Stomach (tissue), 9 donors: ENCODE measurements around the gene FAM168B. TPM values are rescaled to one million over a fixed set of nuclear protein-coding genes. Genes with fewer than 3 reads are reported as not detected.

Experiments used
- DNase-seq, 2 donors: peaks; one replicate each; pipeline versions ENCODE4 v3.0.0 to v3.0.0-alpha.2; 2013 to 2019
- H3K27ac ChIP-seq, 5 donors: fragments of 200-600 bp in 4 of 5; sonication (generic) in 4 of 5; one replicate each; pipeline ENCODE4 v1.5.1; 2013 to 2019; ENCODE audit warnings: mild to moderate bottlenecking in 1 of 5, moderate library complexity in 1 of 5
- H3K27me3 ChIP-seq, 3 donors: fragments of 200-600 bp; sonication (generic); one replicate each; pipeline ENCODE4 v1.5.1; 2017 to 2019; ENCODE audit warnings: mixed run types in 1 of 3
- H3K36me3 ChIP-seq, 4 donors: fragments of 200-600 bp; sonication (generic); 1 replicate in 3 of 4; 2 replicates in 1 of 4; pipeline ENCODE4 v1.5.1; 2016 to 2019
- H3K4me1 ChIP-seq, 4 donors: fragments of 200-600 bp; sonication (generic); one replicate each; pipeline ENCODE4 v1.5.1; 2016 to 2019
- H3K4me3 ChIP-seq, 4 donors: fragments of 200-600 bp; sonication (generic) in 3 of 4; one replicate each; pipeline ENCODE4 v1.5.1; 2016 to 2019; ENCODE audit warnings: mild to moderate bottlenecking in 1 of 4
- H3K9me3 ChIP-seq, 4 donors: fragments of 200-600 bp; sonication (generic); one replicate each; pipeline ENCODE4 v1.5.1; 2016 to 2019
- EP300 ChIP-seq: sonication (generic); formaldehyde crosslinking; IDR thresholded peaks from one replicate; pipeline ENCODE4 v1.6.1; 2017; ENCODE audit warnings: antibody characterized with exemption
- POLR2A ChIP-seq, 4 donors: fragments of 450-650 bp; IDR thresholded peaks; one replicate each; pipeline ENCODE4 v1.6.1; 2016; ENCODE audit warnings: antibody characterized with exemption in 4 of 4, control low read depth in 2 of 4, mild to moderate bottlenecking in 1 of 4, moderate library complexity in 1 of 4
- POLR2AphosphoS5 ChIP-seq, 3 donors: sonication (generic); formaldehyde crosslinking; IDR thresholded peaks; one replicate each; pipeline ENCODE4 v1.6.1; 2016; ENCODE audit warnings: antibody characterized with exemption in 3 of 3
- WGBS, 5 donors: extraction: QIAGEN DNeasy Blood & Tissue Kit in 3 of 5; methylation state at CpG; one replicate each; pipeline versions ENCODE4 v1.1.5 to v1.1.7; 2013 to 2018; 5-methylcytosine and 5-hydroxymethylcytosine counted together
- intact Hi-C: fragments of 100-400 bp; cut with DNase I; formaldehyde crosslinking; loops from one replicate; pipeline ENCODE4 v1.15.1; 2023; ENCODE audit warnings: low total_unique reads
- polyA plus RNA-seq, 3 donors: library from polyadenylated mRNA; stranded (reverse); fragments of 200-250 nt; gene quantifications; one replicate each; pipeline ENCODE4 v1.2.3, GENCODE V29; 2013
- total RNA-seq, 5 donors: library from RNA; depleted of rRNA; stranded (reverse); fragments of >200 nt; gene quantifications; one replicate each; pipeline versions ENCODE4 v1.1.0 to v1.2.3, GENCODE V29; 2014 to 2016
- TF ChIP-seq, protein P1 (sequence below), 7 experiments: fragments of 450-650 bp in 4 of 7; fragments of 200-600 bp in 3 of 7; sonication (generic) in 3 of 7; IDR thresholded peaks; one replicate each; pipeline ENCODE4 v1.5.1; 2016 to 2019; ENCODE audit warnings: antibody characterized with exemption in 7 of 7, control low read depth in 2 of 7, mild to moderate bottlenecking in 1 of 7
- donor health status: healthy with polysubstance abuse.
- donor health status: Bipolar disorder and iron deficiency.
- donor health status: healthy.

Gene FAM168B
- total and polyA plus RNA-seq, 8 donors: 8.2 to 103 (median 42.7) TPM

DNA sequence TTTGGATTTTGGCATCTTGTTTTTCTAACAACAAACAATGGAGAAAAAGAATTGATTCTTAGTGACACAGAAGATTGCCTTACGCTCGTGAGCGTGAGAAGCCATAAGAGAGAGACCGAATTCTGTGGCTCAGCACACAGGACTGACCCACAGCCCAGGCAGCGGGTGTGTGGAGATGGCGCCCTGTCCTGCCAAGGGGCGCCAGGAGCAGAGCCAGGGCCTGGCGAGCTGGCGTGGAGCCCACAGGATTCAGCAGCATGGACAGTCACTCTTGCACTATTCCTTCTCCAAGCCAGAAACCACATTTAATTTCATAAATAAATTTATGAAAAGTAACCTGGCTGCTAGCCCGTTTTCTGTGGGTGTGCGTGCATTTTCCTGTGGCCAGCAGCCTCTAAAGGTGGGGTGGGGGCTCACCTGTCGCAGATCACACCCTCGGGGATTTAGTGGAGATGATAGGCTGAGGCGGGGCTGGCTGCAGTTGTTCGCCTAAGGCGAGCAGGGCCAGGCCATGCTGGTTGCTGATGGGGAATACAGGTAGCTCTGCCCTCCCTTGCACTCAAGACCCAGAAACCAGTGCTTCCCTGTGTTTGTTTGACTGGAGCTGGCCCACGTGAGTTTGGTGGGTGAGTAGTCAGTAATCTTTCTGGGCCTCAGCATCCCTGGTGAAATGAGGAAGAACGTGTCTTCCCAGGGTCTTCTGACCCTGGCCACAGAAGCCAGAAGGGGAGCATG is 46.2 kb downstream of the FAM168B start:
- 84 to 92% (median 92%) methylated on average over 17 to 18 of the region's 18 CpGs for WGBS, 5 donors
- no peak for TF ChIP-seq POLR2A (IDR thresholded peaks at IDR 0.05)
- no peak for TF ChIP-seq EP300
- DNase-seq: peak in 1 of 2 donors; percentile 15
- Histone ChIP-seq H3K27me3 (no peaks in the 10 kb centered on the region), H3K9me3 (no peaks in the 10 kb centered on the region), H3K4me3 (no peak overlapping the region), H3K4me1 (no peaks in the 10 kb centered on the region), H3K36me3 (peaks cover 43 to 75% (median 65%) of the 10 kb centered on the region in 4 donors), H3K27ac (no peak overlapping the region)
- intact Hi-C loops: no loop called here

DNA sequence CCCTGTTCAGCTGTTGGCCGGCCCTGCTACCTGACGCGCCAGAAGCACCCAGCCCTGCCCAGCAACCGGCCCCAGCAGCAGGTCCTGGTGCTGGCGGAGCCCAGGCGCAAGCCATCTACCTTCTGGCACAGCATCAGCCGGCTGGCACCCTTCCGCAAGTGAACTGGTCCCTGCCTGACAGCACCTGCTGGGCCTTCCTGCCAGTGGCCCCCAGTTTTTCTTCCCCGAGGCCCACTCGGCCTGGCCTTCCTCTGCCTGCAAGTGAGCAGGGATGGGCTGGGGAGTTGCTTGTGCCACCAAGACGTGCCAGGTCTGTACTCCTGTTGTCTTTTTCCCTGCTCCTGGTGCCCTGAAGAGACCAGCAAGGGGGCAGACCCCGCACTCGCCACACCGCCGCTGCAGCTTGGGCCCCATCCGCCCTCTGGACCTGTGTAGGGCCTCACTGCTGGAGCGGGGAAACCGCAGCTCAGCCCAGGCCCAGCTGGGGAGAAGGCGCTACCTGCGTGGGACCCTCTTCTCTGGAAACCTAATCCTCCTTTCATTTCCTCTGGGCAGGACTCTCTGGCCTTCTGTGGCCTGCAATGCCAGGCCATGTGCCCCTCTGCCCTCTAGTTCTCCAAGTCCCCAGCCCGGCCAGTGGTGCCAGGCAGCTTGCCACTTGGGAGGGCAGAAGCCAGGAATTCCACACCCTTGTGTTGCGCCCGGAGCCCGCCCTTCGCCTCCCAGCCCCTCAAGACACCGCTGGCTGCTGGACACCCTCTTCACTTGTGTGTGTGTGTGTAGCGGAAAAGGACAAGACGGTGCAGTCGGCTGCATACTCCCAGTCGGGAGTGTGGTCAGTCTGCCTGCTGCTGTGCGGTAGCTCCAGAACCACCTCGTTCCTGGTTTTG is 47.0 kb downstream of the FAM168B start:
- TF ChIP-seq POLR2A (IDR thresholded peaks at IDR 0.05) (no peak), POLR2AphosphoS5 (IDR thresholded peaks at IDR 0.05) (no peak), EP300 (no peak)
- TF ChIP-seq, protein P1, sequence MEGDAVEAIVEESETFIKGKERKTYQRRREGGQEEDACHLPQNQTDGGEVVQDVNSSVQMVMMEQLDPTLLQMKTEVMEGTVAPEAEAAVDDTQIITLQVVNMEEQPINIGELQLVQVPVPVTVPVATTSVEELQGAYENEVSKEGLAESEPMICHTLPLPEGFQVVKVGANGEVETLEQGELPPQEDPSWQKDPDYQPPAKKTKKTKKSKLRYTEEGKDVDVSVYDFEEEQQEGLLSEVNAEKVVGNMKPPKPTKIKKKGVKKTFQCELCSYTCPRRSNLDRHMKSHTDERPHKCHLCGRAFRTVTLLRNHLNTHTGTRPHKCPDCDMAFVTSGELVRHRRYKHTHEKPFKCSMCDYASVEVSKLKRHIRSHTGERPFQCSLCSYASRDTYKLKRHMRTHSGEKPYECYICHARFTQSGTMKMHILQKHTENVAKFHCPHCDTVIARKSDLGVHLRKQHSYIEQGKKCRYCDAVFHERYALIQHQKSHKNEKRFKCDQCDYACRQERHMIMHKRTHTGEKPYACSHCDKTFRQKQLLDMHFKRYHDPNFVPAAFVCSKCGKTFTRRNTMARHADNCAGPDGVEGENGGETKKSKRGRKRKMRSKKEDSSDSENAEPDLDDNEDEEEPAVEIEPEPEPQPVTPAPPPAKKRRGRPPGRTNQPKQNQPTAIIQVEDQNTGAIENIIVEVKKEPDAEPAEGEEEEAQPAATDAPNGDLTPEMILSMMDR (IDR thresholded peaks at IDR 0.05): no peak
- DNase-seq: peak in 1 of 2 donors; percentile 13
- Histone ChIP-seq H3K4me3 (no peak overlapping the region), H3K4me1 (peaks cover 0 to 2% (median under 1%) of the 10 kb centered on the region in 4 donors), H3K9me3 (no peaks in the 10 kb centered on the region), H3K36me3 (peaks cover 36 to 69% (median 57%) of the 10 kb centered on the region in 4 donors), H3K27ac (no peak overlapping the region), H3K27me3 (peaks cover 0 to 2% (median 0%) of the 10 kb centered on the region in 3 donors)
- 87 to 90% (median 89%) methylated on average over 21 to 32 of the region's 32 CpGs for WGBS, 5 donors
- intact Hi-C loops: no loop called here

DNA sequence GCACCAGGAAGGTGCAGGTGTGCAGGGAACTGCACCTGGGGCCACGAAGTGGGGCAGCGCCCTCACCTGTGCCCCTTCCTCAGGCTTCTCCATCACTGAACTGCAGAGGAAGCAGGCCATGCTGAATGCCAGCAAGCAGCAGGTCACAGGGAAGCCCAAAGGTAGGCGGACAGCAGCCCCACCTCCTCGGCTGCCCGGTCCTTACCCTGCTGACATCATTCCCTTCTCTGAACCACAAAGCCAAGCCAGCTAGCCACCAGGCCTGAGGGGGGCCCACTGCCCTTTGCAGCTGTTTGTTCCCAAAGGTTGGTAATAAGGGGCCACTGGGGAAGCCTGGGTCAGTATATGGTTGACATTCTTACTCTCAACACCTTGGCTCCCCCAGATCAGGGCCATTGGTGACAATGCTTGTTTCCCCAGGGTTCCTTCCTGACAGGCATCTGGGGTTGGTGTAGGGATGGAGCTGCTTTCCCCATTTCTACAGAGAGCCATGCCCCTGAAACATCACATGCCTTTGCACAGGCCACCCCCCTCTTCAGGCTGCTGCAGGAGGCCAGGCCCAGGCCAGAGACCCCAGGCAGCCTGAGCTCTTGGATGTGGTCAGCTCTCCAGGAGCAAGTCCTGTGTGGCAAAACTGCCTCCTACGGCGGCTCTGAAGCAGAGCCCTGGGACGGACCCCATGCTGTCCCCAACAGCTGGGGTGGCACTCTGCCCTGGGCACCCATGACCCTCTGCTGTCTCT is 47.8 kb downstream of the FAM168B start:
- Histone ChIP-seq H3K36me3 (peaks cover 29 to 62% (median 49%) of the 10 kb centered on the region in 4 donors), H3K27ac (no peak overlapping the region), H3K27me3 (peaks cover 0 to 11% (median 0%) of the 10 kb centered on the region in 3 donors), H3K4me3 (no peak overlapping the region), H3K9me3 (no peaks in the 10 kb centered on the region), H3K4me1 (peaks cover 0 to 9% (median 5%) of the 10 kb centered on the region in 4 donors)
- intact Hi-C loops: no loop called here
- DNase-seq: no peak
- TF ChIP-seq, protein P1 (IDR thresholded peaks at IDR 0.05): no peak
- TF ChIP-seq POLR2A (IDR thresholded peaks at IDR 0.05) (no peak), POLR2AphosphoS5 (IDR thresholded peaks at IDR 0.05) (no peak), EP300 (no peak)
- WGBS, 5 donors: 86 to 93% (median 89%) methylated on average over 6 to 8 of the region's 8 CpGs

DNA sequence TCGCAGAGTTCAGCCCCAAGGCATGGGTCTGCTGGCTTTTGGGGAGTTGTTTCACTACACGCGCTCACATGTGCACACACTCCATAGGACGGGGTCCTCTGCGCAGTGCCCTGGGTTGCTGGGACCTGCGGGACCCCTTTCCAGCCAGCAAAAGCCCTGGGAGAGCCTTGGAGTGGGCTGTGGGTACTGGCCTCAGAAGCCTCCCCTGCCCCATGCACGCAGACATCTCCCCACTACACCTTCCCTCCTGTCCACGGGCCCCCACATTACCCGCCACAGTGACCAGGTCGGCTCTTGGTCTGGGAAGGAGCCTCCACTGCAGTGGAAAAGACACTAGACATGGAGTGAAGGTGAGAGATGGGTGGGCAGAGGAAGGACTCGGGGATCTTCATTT is 48.5 kb downstream of the FAM168B start:
- DNase-seq: no peak
- intact Hi-C loops: no loop called here
- Histone ChIP-seq H3K9me3 (no peaks in the 10 kb centered on the region), H3K27ac (no peak overlapping the region), H3K4me1 (peaks cover 6 to 16% (median 12%) of the 10 kb centered on the region in 4 donors), H3K36me3 (peaks cover 26 to 55% (median 42%) of the 10 kb centered on the region in 4 donors), H3K27me3 (peaks cover 0 to 18% (median 0%) of the 10 kb centered on the region in 3 donors), H3K4me3 (no peak overlapping the region)
- TF ChIP-seq POLR2AphosphoS5 (IDR thresholded peaks at IDR 0.05) (no peak), POLR2A (IDR thresholded peaks at IDR 0.05) (no peak), EP300 (no peak)
- TF ChIP-seq, protein P1 (IDR thresholded peaks at IDR 0.05): no peak
- WGBS, 5 donors: 81 to 99% (median 95%) methylated on average over 11 of the region's 11 CpGs
